Measurements from ENCODE around the gene ITGB2.
A peak's percentile ranks its signal among the peaks of the same experiment; 100 is the strongest.
"Not testable (repeated sequence)": the region's sequence is repeated elsewhere in the genome, so short reads cannot be mapped to it uniquely, and the experiment has no call there.

The ITGB2 gene

DNA sequence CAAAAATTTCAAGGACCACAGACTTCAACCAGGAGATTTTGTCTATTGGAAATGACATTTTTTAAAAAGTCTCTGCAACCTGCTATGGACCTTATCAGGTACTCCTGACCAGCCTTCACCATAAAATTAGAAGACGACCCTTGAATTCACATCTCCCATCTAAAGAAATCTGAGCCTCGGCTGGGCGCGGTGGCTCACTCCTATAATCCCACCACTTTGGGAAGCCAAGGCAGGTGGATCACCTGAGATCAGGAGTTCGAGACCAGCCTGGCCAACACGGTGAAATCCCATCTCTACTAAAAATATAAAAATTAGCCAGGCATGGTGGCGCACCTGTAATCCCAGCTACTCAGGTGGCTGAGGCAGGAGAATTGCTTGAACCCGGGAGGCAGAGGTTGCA lies 41.5 kb downstream of the ITGB2 start:
- not testable (repeated sequence) for DNase-seq

DNA sequence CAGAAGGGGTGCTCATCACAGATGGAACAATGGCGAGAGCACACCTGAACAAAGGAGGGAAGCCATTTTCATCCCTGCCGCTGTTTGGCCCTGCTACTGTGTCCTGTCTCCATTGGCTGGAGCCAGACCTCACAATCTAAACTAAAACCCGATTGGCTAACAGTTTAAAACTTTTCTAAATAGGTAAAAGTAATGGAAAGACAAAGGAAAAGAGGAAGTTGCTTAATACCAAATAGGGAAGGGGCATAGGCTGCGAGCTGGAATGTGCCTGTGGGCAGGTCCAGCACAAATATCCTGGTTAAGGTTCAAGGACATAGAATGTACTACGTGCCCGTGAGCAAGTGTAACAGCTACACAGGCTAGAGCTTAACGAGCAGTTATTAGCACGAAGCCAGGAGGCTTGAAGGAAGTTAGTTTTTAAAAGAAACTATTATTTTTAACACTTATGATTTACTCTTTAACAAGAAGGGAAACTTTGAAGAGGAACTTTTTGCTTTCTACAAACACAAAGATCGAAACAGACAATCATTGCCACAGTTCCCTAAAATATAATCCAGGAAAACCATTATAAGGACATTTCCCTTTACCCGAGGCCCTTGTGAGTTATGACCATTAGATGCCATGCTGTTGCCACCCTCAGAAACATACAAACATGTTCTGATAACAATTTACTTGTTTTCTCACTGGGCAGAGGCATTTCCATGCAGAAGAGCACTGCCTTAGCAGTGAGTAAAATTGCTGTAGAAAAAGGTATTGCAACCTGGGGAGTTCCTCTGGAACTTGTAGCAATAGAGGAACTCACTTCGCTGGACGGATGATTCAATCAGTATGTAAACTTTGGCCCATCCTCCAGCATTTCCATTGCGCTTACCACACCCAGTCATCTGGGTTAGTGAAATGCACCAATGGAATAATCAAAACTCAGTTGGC lies 42.4 kb downstream of the ITGB2 start:
- no peak for DNase-seq

DNA sequence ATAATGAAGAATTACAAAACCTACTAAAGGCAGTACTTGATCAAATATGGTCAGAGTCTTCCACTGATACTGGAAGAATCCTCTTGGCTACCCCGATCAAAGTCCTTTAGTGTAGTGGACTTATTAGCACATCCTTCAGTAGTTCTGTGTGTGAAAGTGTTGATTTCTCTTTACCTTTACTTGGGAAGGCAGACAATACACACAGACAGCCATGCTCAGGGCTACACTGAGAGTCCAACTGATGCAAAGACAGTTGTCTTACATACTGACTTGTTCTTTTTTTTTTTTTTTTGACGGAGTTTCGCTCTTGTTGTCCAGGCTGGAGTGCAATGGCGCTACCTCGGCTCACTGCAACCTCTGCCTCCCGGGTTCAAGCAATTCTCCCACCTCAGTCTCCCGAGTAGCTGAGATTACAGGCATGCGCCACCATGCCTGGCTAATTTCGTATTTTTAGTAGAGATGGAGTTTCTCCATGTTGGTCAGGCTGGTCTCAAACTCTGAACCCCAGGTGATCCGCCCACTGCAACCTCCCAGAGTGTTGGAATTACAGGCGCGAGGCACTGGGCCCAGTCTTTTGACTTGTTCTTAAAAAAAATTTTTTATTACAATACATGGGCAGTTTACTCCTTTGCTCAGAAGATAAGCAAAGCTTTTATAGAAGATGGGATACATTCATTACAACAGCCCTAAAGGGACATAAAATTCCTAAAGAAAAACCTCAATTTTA lies 43.7 kb downstream of the ITGB2 start:
- no peak for DNase-seq

DNA sequence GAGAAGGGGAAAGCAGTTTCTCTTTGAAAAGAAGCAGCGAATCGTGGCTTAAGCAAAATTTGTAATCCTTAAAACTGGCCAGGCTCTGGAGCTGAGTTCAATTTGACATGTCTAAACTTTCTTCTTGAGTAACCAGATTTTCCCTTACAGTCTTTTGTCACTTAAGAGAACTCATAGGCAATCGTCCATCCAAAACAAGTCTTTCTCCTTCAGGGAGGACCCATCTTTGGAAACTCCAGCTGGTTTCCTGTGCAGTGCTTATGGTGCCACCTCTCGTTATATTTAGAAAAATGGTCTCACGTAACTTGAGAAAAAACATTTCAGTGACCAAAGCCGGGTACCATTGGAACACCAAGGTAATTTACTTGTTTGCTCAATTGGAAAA lies 45.4 kb downstream of the ITGB2 start:
- no peak for DNase-seq

DNA sequence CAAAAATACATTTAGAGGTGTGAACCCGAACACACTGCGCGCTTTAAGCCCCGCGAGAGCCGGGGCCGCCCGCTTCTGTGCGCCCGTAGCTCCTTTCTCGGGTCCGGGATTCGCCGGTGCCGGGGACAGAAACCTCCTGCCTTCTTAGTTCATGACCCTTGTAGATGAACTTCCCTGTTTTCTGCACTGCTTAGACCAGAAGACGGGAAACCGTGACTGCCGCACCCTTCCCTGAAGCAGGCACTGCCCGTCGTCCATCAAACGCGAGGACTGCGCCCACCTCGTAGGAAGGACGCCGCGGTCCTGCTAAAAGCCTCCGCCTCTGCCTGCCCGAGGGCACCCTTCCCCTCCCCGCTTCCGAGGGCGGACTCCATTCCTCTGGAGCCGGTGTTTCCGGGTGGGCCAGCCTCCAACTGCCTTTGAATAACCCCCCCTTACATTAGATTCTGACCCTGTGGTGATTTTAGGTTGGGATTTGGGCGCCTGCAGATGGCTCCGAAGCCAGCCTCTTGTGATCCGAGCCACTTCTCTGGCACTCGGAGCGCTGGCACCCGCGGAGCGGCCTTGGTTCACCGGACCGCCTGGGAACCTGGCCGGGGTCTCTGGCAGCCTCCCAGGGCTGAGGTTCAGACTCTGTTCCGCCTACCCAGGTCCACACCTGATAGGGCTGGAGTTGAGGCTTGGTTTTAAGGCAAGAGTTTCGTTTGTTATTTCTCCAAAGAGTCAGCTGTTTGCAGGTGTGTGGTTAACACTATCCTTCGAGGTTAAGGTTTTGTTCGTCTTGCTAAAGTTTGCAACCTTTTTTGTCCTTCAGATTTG lies 46.0 kb downstream of the ITGB2 start:
- peak; percentile 57 for DNase-seq

DNA sequence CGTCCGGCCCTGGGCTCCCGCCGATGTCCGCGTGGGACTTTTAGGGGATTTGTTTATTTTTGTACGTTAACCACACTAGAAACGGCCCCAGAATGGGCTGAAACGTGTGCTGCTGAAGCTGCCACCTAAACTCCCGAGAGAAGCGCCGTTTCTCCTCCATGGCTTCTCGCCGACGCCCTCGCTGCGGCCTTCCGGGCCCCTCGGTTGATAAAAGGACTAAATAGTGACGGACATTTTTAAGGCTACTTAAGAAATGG lies 46.5 kb downstream of the ITGB2 start:
- no peak for DNase-seq

DNA sequence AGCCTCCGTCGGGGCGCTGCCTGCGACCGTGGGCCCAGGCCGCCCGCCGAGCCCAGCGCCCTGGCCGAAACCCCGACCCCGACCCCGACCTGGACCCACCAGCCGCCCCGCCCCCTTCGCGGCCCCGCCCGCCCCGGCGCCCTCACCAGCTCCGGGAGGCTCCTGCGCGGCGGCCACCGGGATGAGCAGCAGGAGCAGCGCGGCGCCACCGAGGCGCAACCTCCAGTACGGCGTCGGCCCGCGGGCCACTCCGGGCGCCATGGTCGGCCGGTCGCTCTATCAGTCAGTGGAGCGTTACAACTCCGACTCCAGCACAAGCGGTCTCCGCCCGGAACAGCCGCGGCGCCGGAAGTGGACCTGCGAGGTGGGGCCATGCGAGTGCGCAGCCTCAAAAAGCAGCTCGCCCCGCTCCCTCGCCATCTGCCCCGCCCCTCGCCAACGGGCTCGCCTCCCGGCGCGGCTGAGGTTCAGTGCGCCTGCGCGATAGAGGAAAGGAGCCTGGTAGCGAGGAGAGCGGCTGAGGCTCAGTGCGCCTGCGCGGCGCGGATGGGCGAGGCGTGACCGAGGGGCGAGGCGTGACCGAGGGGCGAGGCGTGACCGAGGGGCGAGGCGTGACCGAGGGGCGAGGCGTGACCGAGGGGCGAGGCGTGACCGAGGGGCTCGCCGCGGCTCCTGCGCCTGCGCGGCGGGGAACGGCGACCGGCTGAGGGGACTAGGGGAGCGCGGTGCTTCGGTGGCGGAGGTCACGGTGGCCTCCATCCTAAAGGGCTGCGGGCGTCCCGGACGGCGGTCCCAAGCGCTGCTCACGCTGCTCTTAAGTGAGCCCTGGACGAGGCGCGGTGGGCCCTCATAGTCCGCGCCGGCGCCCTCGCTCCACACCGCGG lies 47.1 kb downstream of the ITGB2 start, which contains the start of gene PTTG1IP:
PTTG1IP (minus strand) TSS at position 335 of the 884 bp plus-strand sequence; CDS start at position 261, 74 bp downstream.
- DNase-seq = peak; percentile 97

DNA sequence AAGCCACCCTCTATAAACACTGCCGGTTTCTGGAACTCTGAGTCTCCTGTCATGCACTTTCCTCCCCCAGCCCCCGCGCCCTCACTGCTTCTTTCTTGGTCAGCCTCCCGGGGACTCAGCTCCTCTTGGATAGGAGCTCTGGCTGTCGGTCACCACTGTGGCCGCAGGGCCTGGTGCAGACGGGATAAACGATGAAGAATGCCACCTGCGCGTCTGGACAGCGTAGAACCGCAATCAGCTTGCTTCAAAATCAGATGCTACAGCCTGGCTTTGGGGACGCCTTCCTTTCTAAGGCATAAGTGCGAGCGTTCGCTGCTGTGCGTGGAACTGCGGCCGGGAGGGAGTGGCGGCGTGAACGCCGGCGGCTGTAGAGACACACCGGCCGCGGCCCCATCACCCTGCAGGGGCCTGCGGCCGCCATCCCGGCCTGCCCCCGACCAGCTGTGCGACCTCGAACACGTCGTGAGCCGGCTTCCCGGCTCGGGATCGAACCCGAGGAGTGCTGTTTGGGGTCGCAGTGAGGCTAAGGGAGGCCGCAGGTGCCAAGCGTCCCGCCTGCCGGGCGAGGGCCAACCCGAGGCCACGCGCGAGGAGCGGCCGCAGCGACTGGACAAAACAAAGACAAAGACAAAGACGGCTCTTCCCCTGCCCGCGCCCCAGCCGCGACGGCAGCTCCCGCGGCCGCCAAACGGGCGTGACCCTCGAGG lies 47.9 kb downstream of the ITGB2 start:
- DNase-seq = peak; percentile 78

DNA sequence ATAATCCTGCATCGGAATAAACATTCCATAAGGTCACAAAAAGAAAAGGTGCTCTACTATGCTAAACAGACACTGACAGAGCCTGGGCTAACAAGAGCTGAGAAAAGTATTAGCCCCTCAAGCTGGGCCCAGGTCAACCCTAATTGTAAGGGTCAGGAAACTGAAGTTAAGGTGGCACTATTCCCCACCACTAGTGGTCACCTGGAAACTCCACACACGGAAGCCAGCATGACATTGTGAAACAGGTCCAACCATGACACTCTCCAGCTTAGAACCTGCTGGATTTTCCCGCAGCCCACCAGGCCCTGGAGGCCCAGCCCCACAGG lies 48.4 kb downstream of the ITGB2 start:
- no peak for DNase-seq

DNA sequence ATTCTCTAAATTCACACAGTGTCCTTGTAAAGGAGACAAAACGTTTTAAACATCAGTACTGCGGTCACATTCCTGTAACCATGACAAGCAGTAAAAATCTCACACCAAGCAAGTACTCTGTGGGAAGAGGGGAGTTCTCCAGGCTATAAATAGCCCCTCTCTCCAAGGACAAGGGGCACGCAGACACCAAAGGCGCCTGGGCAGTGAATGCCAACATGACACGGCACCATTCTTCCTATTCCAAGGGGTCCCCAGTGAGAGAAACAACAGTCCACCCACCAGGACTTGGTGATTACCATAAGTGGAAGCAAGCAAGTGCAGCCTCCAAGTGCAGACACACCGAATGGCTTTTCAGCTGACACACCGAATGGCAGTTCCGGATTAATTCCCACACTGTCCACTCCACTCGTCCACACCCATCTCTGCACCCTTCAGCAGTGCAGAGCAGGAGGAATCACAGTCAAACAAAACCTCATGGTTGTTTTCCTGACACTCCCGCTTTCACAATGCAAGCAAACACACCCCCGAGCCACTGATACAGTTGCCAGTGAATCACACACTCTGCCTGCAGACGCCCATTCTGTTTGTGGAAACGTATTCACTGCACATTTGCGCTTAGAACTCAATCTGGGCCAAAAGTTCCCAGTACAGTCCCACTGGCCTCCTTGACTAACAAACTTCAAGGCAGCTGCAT lies 49.0 kb downstream of the ITGB2 start:
- no peak for DNase-seq

DNA sequence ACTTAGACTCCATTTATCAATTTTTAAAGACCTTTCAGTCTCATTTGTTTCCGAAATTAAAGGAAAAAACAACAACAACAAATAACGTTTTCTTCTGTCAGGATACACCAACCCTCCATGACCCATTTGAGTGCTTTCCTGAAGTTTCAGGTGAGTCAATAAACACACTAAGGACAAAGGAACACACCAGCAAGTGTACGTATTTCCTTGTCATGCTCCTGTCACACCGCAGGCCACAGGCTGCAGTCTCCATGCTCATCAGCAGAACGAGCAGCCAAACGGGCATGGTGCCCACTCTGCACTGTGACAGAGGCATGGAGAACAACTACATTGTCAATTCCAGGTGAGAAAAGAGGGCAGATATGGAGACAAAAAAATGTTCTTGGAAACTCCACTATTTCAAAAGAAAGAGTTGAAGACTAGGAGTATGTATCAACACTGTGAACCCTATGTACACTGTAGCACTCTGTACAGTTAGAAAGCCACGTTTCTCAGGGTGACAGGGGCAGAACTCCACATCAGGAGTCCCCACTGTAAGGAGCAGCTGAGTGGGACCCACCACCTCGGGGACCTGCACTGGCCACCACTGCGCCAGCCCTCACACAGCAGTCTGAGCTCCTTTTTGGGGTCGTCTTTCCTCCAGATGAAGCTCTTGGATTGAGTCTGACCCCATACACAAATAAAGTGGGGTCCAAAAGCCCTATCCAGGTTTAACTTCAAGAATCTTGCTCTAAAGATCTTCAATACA lies 49.8 kb downstream of the ITGB2 start:
- no peak for DNase-seq

DNA sequence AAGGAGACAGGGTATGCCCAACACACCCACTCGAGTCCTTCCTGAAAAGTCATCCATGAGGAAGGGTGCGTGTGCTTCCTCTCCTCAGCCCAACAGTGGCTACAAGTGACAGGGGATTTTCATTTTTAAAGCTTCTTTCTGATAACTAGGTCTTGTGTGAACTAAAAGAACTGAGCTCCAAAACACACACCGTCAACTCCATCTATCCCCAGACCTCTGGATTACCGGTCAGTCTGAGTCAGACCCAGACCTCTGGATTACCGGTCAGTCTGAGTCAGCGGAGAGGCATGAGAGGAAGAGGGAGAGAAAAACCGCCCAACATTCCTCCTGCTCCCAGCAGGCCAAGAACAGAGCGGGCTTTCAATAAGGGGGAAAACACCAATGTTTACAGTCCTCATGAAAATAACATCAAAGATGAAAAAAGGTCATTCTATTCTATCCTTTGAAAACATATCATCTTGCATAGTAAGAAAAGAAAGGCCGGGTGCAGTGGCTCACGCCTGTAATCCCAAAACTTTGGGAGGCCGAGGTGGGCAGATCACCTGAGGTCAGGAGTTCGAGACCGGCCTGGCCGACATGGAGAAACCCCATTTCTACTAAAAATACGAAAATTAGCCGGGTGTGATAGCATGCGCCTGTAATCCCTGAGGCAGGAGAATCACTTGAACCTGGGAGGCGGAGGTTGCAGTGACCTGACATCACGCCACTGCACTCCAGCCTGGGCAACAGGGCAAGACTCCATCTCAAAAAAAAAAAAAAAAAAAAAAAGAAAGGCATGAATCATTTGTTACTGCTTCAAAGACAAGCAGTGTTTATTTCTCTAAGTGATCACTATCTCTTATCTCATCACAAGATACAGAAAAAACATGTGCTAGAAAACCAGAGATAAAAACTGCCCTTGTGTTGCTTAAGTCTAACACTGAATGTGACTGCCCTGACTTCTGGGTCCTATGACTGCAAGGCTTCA lies 50.6 kb downstream of the ITGB2 start:
- no peak for DNase-seq

DNA sequence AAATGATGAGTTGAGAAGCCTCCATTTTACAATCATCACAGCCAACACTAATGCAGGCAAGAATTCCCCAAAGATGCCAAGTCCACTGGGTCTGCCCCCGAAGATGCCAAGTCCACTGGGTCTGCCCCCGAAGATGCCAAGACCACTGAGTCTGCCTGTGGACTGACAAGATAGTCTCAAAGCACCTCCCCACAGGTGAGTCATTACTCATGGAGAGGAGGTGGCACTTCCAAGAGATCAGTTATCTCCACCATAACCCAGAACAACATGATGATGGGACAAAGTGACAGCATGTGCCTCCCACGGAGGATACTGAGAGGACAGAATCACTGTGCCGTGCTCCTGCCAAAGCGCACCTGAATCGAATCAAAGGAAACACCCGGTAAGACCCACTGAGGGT lies 52.0 kb downstream of the ITGB2 start:
- no peak for DNase-seq

DNA sequence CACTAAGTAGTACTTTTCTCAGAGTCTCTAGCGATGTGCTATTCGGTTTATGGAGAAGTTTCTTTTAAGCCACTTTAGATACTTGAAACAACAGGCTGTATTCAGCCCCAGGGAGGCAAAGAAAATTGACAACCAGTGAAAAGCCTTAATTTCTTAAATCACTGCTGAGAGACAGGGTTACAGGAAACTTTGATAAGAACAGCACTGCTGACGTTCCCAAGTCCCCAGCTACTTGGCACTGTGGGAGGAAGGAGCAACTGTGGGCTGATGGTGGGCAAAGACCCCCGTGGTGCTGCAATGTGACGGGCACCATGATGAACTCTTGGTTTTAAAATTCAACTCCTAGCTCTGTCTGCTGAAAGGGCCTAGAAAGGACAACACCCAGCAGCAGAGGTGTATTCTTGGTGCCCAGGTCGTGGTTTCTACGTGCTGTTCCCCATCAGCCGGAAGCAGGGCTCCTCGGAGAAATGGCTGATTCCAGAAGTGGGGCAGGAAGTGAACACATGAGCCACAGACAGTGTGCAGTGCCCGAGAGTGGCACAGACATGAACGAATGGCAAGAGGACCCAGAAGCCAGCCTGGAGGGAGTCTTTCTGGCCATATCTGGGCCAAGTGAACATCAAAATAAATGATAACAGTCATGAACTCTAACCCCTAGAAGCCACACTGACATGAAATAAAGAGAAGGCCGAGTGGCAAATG lies 52.5 kb downstream of the ITGB2 start:
- DNase-seq = no peak

DNA sequence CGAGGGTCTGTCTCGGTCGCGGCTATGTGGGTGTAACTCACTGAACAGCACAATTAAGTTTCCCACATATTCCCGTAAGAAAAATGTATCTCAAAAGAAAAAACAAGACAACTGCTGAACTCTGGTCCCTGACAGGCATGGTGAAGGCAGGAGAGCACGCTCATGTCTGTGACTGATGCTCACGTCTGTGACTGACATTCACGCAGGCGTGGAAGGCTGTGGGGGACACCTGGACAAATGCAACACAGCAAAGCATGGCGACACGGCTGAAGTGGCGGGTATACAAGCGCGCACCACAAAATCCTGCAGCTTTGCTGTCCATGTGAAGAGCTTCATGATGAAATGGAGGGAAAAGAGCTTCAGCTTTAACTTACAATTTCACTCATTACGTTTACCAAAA lies 53.2 kb downstream of the ITGB2 start:
- DNase-seq = no peak

DNA sequence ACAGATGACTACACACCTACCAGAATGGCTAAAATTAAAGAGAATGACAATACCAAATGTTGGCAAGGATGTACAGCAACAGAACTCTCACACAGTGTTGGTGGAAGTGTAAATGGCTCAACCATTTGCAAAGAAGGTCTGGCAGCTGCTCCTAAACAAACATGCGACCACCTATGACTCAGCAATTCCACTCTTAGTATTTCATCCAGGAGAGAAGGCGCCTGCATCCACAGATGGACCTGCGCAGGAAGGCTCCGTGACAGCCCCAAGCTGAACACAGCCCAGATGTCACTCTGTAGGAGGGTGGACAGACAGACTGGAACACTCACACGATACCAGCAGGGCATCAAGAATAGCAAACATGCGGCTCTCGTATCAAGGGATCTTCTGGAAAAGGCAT lies 53.9 kb downstream of the ITGB2 start:
- no peak for DNase-seq

DNA sequence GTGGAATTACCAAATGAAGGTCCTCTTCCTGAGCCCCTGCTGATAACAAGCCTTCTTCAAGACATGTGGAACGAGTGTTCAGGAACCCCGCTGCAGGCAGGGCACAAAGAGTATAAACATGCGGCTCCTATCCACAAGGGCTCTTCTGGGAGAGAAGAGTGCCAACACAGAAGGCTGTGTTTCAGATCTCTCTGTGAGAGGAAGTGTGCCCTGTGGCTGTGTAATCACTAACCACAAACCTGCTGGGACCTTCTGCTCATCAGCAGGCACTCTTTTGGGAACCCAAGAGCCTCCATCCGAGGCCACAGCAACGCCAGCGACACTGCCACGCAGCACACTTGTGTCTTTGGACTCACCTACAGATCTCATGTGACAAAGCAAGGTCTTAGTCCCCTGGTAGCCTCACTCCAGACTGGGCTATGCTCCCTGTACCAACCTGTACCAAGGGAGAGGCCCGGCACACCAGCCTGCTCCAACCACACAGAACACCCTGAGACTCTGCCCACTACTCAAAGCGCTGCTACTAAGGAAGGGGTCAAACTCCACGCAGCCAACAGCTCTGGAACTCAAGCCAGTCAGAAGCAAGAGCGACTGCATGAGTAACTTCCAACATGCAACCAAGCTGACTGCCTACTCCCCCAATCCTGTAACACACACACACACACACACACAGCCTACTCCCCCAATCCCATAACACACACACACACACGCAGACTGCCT lies 55.0 kb downstream of the ITGB2 start:
- no peak for DNase-seq

Data from retina (tissue), 1 donor.